Urothelium cell line (cell line): Measurements from ENCODE around the gene NTF4.
"Not testable (repeated sequence)": the region's sequence is repeated elsewhere in the genome, so short reads cannot be mapped to it uniquely, and the experiment has no call there.

Experiments used
- DNase-seq: peaks from one replicate; pipeline ENCODE4 v3.0.0; 2011; ENCODE audit warnings: low spot score, mixed read lengths
- FAIRE-seq: peaks from 2 replicates; lab custom pipeline; 2011; peaks lifted over from hg19 to GRCh38; lab: Jason Lieb, UNC

Gene NTF4

DNA sequence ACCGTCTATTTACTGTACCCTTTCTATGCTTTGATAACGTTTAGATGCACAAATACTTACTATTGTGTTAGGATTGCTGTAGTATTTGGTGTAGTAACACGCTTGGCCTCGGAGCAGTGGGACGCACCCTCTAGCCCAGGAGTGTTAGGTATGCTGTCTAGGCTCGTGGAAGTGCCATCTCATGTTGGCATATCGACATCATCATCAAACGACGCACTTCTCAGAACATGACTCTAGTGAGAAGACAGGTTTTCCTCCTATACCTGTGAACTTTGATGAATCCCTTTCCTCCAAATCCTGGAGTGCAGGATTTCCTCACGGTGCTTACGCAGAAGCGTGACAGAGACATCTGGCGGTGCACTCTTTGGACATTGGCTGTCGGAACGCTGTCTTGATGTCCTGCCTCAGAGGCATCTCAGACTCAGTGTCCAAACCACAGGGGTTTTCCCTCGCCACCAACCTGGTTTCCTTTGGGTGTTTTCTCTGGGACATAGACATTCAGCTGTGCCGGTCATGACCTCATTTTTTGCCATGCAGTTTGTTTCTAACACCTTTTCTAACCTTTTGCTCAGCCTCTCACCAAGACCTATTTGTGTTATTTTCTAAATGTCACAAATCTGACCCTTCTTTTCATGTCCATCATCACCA, 26.9 kb upstream of the NTF4 start:
- FAIRE-seq (no peak), DNase-seq (no peak)

DNA sequence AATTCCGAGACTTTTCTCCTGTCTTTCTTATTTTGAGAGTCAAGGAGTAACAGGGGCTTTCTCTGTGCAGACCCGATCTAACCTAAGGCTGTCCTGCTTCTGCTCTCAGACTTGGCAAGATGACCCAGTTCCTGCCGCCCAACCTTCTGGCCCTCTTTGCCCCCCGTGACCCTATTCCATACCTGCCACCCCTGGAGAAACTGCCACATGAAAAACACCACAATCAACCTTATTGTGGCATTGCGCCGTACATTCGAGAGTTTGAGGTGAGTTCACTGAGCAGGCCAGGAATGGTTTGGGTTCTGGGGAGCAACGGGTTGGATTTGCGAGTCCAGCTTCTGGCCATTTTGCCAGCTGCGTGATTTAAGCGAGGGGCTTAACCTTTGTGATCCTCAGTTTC, 21.7 kb upstream of the NTF4 start:
- FAIRE-seq = no peak
- no peak for DNase-seq

DNA sequence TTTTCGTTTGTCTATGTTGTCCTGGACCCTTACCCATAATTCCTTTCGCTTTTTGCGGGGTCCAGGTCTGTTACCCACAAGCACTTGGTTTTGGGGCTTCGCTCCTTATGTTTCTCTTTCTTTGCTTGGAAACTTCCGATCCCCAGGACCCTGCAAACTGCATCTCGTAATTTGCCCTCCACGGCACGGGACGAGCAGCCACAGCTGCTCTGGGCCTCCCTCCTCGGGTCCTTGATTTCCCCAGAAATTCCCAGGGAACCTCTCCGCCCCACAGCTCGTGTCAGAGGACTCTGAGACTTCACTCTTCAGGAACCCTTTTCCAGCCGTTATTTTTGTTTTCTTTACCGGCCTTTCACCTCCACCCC, 21.2 kb upstream of the NTF4 start:
- DNase-seq (no peak), FAIRE-seq (no peak)

DNA sequence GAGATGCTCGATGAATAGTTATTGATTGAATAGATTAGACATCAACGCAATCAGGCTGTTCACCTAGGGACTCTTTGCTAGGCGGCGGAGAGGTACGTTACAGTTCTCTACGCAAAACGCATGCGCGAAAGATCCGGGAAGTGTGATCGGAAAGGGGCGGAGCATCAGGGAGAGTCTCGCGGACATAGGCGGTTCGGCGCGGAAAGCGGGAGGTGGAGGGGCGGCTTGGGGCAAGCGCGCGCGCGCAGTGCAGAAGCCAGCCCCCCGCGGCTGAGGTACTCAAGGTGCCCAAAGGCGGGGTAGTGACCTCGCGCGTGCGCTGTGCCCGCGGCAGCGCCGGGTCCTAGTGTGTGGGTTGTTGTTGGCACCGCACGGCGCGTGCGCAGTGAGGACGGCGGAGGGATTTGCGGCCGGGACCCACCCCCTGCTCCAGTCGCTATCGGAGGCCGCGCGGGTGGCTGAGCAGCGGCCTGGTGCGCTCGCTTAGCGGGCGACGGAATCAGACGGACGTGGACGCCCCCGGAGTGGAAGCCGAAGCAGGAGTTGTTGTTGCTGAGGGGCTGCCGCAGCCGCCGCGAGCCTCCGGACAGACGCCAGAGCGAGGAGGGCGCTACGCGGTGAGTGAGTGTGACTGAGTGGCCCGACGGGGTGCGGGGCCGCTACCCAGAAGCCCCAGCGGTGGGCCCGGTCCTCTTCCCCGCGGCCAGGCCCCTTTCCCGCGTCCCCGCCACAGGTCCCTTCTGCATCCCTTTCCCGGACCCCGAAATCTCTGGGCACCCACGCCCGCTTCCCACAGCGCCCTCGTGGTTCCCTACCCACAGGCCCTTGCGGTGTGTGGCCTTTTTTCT, 20.6 kb upstream of the NTF4 start, which contains the start of gene SNRNP70:
Gene SNRNP70 (plus strand): TSS at position 432 of the 848 bp plus-strand sequence. CDS start 964 bp downstream, outside the sequence.
- peak; percentile 85 for FAIRE-seq
- DNase-seq = peak; percentile 99

DNA sequence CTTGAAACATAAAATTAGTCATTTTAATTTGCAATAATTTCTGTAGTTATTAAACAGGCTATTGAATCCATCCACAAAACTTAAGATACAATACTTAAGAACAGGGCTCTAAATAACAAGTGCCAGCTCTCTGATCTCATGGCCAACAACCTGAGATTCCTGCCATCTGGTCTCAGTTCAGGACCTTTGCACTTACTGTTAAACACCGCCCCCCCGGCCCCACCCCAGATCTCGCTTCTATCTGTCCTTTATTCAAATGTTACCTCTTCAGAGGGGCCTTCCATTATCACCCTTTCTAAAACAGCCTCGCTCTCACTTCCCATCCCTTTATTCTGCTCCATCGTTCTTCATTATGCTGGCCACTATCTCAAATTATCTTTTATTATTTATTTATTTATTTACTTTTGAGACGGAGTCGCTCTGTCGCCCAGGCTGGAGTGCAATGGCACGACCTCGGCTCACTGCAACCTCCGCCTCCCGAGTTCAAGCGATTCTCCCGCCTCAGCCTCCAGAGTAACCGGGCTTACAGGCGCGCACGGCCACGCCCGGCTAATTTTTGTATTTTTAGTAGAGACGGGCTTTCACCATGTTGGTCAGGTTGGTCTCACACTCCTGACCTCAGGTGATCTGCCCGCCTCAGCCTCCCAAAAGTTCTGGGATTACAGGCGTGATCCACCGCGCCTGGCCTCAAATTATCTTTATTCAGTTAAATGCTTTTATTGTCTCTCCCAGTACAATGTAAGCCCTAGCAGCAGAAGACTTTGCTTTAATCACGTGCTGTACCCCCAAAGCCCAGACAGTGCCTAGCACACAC, 19.8 kb upstream of the NTF4 start:
- DNase-seq = no peak
- FAIRE-seq = no peak

DNA sequence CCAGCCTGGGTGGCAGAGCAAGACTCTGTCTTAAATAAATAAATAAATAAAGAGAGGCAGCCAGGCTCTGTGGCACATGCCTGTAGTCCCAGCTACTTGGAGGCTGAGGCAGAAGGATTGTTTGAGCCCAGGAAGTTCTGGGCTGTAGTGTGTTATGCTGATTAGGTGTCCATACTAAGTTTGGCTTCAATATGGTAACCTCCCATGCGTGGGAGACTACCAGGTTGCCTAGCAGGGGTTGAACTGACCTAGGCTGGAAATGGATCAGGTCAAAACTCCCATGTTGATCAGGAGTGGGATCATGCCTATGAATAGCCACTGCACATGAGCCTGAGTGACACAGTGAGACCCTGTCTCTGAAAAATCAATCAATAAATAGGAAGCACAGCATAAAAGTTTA, 16.7 kb upstream of the NTF4 start:
- DNase-seq (no peak), FAIRE-seq (no peak)

DNA sequence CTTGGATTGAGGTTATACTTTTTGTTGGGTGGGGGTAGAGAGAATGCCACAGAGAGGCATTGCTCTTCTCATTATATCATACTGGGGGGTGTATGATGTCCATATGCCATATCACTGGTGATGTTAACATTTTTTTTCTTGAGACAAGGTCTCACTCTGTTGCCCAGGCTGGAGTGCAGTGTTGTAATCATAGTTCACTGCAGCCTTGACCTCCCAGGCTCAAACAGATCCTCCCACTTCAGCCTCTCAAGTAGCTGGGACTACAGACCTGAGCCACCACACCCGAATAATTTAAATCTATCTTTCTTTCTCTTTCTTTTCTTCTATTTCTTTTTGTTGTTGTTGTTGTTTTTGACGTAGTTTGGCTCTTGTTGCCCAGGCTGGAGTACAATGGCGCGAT, 15.8 kb upstream of the NTF4 start:
- FAIRE-seq (no peak), DNase-seq (no peak)

DNA sequence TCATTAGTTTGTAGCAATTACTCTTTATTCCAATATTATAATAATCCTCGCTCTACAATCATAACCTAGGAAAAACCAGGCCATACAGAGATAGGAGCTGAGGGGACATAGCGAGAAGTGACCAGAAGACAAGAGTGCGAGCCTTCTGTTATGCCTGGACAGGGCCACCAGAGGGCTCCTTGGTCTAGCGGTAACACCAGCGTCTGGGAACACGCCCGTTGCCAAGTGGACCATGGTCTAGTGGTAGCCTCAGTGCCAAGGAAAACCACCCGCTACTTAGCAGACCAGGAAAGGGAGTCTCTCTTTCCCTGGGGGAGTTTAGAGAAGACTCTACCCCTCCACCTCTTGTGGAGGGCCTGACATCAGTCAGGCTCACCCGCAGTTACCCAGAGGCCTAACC, 10.3 kb upstream of the NTF4 start:
- not testable (repeated sequence) for FAIRE-seq, DNase-seq

DNA sequence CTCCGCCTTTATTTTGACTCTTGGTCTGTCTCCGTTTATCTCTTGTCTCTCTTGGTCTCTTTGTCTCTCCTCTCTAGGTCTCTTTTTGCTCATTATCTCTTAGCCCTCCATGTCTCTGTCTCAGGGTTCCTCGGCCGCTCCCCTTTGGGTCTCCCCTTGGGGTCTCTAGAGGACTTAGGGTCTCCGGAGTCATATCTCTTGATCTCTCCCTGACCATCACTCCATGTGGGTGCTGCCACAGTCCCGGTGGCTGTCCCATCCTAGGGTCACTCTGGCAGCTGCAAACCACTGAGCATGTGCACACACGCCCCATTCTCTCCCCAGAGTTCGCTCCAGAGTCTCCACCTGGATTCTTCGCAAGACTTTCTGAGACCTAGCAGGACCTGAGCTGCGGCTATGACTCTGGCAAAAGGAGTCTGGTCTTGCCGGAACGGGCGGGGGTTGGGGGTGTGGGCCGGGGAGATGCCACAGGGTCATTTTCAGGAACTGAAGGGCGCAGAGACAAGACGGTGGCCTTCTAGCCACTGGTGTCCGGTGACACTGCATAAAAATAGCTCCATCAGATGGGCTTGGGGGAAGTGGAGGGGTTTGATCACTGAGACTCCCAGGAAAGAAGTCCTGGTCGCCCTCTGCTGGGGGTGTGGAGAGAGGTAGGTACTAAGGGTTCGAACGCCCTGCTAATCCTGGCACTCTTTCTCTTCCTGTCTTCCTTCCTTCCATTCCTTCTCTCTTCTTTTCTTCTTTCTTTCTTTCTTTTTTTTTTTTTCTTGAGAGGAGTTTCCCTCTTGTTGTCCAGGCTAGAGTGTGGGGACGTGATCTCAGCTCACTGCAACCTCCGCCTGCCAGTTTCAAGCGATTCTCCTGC, 9.1 kb upstream of the NTF4 start:
- DNase-seq (no peak), FAIRE-seq (no peak)

DNA sequence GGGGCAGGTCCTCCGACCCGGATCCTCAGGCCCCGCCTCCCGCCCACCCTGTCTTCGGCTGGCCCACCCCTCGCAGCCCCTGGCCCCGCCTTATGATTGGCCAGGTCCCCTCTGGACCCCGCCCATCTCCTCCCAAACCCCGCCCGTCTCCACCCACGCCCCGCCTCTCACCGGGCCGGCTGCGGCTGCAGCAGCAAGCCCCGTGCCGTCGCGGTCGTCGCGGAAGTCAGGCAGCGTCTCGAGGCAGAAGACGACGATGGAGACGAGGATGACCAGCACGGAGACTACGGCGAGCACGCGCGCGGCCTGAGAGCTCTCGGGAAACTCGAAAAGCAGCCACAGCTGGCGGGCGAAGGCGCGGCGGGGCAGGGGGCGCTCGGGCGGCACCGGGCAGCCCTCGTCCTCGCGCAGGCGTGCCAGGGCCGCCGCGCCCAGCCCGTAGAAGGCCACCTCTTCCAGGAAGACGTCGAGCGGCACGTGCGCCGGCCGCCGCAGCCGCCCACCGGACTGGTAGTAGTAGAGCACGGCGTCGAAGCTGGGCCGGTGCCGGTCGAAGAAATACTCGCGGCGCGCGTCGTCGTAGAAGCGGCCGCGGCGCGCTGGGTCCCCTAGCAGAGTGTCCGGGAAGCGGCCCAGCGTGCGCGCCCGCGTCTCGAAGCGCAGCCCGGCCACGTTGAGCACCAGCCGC, 7.4 kb upstream of the NTF4 start:
- DNase-seq = no peak
- FAIRE-seq = no peak

DNA sequence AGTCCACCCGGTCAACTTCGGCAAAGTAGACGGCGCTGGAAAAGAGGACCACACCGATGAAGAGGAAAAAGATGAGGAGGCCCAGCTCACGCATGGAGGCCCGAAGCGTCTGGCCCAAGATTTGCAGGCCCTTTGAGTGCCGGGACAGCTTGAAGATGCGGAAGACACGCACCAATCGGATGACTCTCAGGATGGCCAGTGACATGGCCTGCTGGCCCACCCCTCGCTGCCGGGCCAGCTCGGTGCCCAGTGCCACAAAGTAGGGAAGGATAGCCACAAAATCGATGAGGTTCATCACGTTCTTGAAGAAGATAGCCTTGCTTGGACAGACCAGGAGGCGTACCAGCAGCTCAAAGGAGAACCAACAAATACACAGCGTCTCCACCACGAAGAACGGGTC, 5.8 kb upstream of the NTF4 start:
- FAIRE-seq (no peak), DNase-seq (no peak)

DNA sequence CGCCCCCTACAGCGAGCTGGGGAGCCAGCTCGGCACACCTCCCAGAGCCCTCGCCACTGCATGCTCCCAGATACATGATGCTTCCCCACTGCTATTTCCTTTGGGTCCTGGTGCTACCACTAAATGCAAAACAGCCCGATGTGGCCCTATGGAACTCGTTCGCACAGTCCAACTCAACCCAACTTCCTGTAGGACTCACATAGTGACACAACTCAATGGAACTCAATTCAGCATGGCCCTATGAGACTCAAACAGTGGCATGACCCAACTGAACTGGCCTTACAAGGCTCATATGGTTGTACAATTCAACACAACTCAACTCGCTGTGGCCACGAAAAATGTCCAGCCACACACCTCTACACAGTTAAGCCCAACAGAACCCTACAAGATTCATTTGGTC, 4.4 kb upstream of the NTF4 start:
- no peak for FAIRE-seq

DNA sequence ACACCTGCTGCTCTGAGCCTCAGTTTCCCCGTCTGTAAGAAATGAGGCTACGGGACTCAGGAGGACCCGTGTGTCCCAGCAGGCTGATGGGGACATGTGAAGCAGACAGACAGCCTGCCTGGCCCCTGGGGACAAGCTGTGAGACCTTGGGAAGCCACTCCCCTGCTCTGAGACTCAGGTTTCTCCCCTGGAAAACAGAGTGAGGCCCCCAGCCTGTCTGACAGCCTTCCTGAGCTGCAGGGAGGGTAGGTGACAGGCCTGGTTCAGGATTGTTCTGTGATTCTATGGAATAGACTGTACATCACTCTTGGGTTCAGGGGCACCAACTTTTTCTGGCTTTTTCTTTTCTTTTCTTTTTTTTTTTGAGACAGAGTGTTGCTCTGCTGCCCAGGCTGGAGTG, 2.9 kb upstream of the NTF4 start:
- FAIRE-seq (no peak), DNase-seq (no peak)

More for the DNA sequence above, 4.4 kb upstream of the NTF4 start:
- no peak for DNase-seq

DNA sequence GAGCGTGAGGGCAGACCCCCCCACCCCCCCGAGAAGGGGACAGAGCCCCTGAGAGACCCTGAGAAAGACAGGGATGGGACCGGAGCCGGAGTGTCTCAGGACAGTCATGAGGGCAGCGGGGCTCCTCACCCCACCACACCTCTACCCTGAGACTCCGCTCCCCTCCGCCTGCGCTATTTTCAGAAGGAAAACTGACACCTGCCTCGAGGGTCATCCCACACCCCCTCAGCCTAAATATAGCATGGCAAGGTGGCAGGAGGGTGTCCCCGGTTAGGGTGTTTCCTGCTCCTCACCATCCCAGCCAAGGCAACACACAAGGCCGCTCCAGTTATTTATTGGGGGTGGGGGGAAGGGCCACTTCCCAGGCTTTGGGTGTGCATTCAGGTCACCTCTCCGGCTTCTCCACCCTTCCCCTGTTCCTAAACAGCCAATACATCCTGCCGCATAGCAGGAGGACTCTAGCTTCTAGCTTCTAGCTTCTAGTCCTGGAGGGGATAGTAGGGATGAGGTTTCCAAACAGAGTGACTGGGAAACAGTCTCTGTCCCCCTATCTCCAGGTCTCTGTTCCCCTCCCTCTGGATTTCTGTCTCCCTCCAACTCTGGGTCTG, 1.4 kb upstream of the NTF4 start:
- FAIRE-seq = no peak
- DNase-seq = no peak

DNA sequence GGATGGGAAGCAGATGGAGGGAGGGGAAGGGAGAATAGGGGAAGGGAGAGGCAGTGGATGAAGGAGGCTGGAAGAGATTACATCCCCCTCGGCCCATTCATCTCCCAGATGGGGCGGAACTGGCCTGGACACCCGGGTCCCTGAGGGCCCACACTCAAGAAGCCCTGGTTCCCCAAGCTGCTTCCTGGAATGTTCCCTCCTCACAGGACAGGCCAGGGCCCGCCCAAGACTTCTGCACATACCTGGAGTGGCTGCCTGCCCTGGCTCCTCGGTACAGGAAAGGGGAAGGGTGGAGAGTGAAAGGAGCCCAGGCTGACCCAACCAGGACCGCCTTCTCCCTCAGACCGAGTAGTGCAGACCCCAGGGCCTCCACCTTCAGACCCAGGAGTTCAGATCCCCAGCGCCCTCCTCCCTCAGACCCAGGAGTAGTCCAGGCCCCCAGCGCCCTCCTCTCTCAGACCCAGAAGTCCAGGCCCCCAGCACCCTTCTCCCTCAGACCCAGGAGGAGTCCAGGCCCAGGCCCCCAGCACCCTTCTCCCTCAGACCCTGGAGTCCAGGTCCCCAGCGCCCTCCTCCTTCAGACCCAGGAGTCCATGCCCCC, 489 bp downstream of the NTF4 start:
- DNase-seq (no peak), FAIRE-seq (no peak)

DNA sequence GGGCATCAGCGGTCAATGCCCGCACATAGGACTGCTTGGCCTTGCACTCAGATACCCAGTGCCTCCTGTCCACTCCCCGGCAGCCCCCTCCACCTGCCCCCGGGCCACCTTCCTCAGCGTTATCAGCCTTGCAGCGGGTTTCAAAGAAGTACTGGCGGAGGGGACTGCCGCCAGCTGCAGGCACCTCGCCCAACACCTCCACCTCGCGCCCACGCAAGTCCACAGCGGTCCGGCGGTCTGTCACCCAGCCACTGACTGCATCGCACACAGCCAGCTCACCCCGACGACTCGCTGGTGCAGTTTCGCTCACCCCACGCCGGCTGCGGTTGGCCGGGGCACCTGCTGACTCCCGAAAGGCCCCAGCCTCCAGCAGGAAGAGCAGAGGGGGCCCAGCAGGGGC, 3.2 kb downstream of the NTF4 start:
- FAIRE-seq (no peak), DNase-seq (no peak)

DNA sequence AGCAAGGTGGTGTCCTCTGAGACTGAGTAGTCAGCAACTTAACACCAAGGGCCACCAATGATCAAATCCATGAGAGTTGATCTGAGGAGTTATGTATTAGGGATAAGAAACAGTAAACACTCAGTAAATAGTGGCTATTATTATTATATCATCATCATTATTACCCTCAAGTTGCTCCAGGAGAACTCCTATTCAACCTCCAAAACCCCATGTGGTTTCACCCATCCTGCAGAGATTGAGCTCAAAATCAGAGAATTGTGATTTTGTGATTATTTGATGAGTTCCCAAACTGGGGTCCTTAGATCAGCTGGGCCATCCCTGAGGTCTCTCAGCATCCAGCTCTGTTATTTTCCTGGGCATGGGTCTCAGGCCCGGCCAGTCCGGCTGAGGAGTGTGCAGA, 3.6 kb downstream of the NTF4 start:
- FAIRE-seq (no peak), DNase-seq (no peak)

DNA sequence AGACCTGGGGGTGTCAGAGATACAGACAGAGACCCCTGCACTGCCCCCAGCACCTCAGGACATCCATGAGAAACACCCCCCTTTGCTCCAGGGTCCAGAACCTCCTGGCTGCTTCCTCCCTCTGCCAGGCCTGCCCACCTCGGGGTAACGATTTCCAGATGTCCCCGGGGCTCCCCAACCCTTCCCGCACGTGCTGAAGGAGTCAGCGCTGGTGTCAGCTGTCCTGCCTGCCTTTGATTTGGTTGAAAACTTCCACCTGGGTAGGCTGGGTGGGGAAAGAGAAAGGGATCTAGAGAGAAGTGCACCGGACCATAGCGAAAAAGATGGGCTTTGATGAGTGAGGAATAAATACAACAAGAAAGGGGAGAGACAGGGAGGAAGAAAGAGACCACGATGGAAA, 5.6 kb downstream of the NTF4 start:
- FAIRE-seq = no peak
- DNase-seq = no peak

DNA sequence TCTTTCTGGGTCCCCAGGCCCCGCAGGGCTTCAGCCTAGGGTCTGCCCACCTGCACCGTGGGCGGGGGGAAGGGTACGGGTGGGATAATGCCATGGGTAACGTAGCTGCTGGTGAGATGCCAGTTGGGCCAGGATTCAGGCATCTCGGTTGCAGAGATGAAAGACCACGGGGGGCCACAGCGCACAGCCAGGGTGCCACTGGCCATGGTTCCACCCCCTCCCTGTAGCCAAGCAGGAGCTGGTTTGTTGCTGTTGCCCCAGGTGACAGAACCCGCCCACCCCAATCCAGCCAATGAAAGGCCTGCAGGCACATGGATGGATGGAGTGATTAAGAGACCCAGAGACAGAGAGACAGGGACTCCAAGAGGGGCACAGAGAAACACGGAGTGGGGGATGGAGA, 6.1 kb downstream of the NTF4 start:
- DNase-seq = no peak
- FAIRE-seq = no peak
